ACHN (cell line): Measurements from ENCODE around the gene ZNF730.
A peak's percentile ranks its signal among the peaks of the same experiment; 100 is the strongest.
"Not testable (repeated sequence)": the region's sequence is repeated elsewhere in the genome, so short reads cannot be mapped to it uniquely, and the experiment has no call there.

Source experiments
- DNase-seq: peaks from one replicate; pipeline ENCODE4 v3.0.0-alpha.2; 2015
- in situ Hi-C: cut with HindIII; loops from 2 replicates; pipeline ENCODE4 v1.10.0; 2017; ENCODE audit warnings: low sequenced_read_pairs, low pct_ligation_motif_present, low pct_unique_long_range_greater_than_20kb

ZNF730 gene

GRCh38 chr19:23116802-23117571, at the start of gene ZNF730:
Gene ZNF730, plus strand, starts transcription at chr19:23117025. Its CDS starts 149 bp downstream, at chr19:23117174.
- in situ Hi-C loops, result no loop called here
- no peak for DNase-seq

GRCh38 chr19:23070353-23071146, 46.3 kb upstream of the ZNF730 start:
- no peak for DNase-seq
- in situ Hi-C loops, result no loop called here

GRCh38 chr19:23071147-23071511, 45.7 kb upstream of the ZNF730 start:
- DNase-seq, result no peak

GRCh38 chr19:23075031-23075733, 41.6 kb upstream of the ZNF730 start:
- peak; percentile 2 for DNase-seq
- in situ Hi-C loops, result no loop called here

More at GRCh38 chr19:23071147-23071511, 45.7 kb upstream of the ZNF730 start:
- in situ Hi-C loops, result no loop called here

- in situ Hi-C loops, DNase-seq: not testable (repeated sequence)
Measured at GRCh38 chr19:23077776-23078175, 39.0 kb upstream of the ZNF730 start.

GRCh38 chr19:23093832-23094231, 23.0 kb upstream of the ZNF730 start:
- in situ Hi-C loops, result no loop called here
- DNase-seq, result no peak

DNA sequence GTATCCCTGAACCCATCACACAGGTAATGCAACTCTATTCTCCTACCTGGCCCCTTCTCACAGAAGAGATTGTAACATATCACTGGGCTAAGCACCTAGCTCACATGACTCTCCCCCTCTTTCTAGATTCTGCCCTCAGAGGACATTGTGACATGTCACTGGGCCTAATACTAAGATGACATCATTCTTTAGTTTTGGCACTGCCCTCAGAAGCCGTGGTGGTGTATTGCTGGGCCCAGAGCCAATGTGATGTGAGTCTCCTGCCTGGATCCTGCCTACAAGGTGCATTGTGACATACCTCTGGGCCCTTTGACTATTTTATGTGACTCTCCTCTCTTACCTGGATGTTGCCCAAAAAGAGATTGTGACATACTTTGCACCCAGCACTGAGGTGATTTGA, 21.4 kb upstream of the ZNF730 start:
- no peak for DNase-seq
- in situ Hi-C loops, result no loop called here

DNA sequence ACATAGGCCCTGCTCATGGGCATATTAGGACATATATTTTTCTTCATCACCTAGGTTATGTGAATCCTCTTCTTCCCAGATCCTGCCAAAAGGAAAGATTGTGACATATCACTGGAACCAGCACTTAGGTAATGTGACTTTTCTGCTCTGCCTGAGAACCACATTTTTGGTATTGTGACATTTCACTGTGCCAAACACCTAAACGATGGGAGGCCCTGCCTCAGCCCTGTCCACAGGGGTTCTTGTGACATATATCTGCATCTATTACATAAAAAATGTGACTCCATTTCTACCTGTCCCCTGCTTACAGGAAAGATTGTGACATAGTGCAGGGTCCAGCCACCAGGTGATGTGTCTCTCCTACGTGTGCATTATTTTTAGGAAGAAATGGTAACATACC, 18.5 kb upstream of the ZNF730 start:
- in situ Hi-C loops, result no loop called here
- no peak for DNase-seq

DNA sequence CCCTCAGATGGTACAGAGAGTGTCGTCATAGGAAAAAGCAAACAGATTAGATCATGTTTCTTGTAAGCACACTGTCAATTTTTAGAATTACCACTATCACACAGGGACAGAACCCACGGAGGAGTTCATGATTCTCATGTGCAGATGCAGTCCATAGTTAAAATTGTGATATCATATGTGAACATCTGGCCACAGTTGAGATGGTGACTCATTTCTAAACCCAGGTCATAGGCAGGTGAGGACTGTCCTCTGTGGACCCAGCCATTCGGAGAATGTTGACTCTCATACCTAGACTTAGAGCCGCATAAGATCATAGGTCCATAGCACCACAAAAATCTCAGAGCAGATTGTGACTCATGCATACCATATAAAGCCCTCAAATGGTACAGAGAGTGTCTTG, 17.8 kb upstream of the ZNF730 start:
- in situ Hi-C loops, result no loop called here
- DNase-seq, result no peak

GRCh38 chr19:23099966-23100365, 16.9 kb upstream of the ZNF730 start:
- no peak for DNase-seq
- in situ Hi-C loops, result no loop called here

GRCh38 chr19:23101241-23101640, 15.6 kb upstream of the ZNF730 start:
- in situ Hi-C loops, result no loop called here

GRCh38 chr19:23118400-23118799, 1.6 kb downstream of the ZNF730 start:
- in situ Hi-C loops, result no loop called here
- no peak for DNase-seq

More at GRCh38 chr19:23101241-23101640, 15.6 kb upstream of the ZNF730 start:
- no peak for DNase-seq

DNA sequence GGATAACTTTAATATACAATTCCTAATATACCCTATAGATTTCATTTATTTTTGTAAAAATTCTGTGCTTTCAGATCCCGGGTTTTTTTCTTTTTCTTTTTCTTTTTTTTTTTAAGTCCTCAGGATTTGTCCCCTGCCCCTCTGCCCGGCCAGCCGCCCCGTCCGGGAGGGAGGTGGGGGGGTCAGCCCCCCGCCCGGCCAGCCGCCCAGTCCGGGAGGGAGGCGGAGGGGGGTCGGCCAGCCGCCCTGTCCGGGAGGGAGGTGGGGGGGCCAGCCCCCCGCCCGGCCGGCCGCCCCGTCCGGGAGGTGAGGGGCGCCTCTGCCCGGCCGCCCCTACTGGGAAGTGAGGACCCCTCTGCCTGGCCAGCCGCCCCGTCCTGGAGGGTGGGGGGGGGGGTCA, 17.4 kb downstream of the ZNF730 start:
- in situ Hi-C loops, DNase-seq: not testable (repeated sequence)

DNA sequence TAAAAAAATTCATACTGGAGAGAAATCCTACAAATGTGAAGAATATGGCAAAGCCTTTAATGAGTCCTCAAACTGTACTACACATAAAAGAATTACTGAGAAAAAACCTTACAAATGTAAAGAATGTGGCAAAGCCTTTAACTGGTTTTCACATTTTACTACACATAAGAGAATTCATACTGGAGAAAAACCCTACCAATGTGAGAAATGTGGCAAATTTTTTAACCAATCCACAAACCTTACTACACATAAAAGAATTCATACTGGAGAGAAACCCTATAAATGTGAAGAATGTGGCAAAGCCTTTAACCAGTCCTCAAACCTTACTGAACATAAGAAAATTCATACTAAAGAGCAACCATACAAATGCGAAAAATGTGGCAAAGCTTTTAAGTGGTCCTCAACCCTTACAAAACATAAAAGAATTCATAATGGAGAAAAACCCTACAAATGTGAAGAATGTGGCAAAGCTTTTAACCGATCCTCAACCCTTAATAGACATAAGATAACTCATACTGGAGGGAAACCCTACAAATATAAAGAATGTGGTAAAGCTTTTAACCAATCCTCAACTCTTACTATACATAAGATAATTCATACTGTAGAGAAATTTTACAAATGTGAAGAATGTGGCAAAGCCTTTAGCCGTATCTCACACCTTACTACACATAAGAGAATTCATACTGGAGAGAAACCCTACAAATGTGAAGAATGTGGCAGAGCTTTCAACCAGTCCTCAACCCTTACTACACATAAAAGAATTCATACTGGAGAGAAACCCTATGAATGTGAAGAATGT, 29.0 kb downstream of the ZNF730 start:
- in situ Hi-C loops, result no loop called here

DNA sequence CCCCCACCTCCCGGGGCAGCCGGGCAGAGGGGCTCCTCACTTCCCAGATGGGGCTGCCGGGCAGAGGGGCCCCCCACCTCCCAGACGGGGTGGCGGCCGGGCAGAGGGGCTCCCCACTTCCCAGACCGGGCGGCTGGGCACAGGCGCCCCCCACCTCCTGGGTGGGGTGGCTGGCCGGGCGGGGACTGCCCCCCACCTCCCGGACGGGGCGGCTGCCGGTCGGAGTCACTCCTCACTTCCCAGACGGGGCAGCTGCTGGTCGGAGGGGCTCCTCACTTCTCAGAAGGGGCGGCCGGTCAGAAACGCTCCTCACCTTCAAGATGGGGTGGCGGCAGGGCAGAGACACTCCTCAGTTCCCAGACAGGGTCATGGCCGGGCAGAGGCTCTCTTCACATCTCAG, 43.9 kb downstream of the ZNF730 start:
- in situ Hi-C loops, result no loop called here
- no peak for DNase-seq

More for the DNA sequence above, 29.0 kb downstream of the ZNF730 start:
- DNase-seq, result no peak

DNA sequence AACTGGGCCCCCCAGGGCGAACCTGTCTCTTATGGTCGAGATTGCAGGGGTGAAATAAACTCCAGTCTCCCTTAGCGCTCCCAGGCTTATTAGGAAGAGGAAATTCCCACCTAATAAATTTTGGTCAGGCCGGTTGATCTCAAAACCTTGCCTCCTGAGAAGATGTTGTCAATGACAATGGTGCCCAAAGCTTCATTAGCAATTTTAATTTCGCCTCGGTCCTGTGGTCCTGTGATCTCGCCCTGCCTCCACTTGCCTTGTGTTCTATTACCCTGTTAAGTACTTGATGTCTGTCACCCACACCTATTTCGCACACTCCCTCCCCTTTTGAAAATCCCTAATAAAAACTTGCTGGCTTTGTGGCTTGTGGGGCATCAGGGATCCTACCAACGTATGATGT, 51.5 kb downstream of the ZNF730 start:
- in situ Hi-C loops, DNase-seq: not testable (repeated sequence)

- no peak for DNase-seq
- in situ Hi-C loops, result no loop called here
Measured at GRCh38 chr19:23183251-23183650, 66.4 kb downstream of the ZNF730 start.

GRCh38 chr19:23190341-23190740, 73.5 kb downstream of the ZNF730 start:
- DNase-seq, result no peak
- in situ Hi-C loops, result no loop called here
